ENCODE results near the gene LSM12.

Gene LSM12

DNA sequence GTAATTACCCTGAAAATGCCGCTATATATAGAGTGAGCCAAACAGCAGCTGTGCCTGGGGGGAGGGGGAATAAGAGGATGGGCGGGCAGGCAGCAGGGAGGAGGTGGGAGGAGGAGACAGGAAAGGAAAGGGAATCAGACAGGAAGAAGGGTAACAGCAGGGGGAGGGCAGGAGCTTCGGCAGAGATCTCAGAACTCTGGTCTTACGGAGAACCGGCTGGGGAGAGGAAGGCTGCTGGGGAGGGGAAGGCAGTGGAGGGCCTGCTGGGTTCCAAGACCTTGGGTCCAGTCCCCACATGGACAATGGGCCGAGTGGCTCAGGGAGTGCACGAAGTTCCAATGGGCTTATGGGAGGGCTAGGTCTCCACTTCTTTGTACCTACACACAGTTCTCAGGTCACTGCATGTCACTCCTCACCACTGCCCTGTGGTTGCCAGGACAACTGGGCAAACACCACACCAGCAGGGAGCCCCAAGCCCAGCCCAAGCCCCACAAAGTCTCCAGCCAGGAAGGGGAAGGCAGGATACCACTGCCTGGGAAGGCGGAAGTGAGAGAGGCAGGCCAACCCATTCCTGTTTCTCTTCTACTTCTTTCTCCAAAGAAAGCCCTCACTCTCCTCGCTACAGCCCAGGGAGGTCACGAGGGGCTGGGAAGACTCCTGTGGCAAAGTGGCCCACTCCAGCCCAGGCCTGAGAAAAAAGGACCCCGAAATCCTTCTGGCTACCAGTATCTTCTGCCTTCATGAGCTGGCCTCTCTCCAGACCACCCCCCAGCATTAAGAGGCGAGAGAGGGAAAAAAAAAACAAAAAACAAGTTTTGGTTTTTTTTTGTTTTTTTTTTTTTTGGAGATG is 29.4 kb upstream of the LSM12 start:
- no peak for DNase-seq

- DNase-seq, result no peak
Observed at GRCh38 chr17:44095388-44095646, 28.8 kb upstream of the LSM12 start.

DNA sequence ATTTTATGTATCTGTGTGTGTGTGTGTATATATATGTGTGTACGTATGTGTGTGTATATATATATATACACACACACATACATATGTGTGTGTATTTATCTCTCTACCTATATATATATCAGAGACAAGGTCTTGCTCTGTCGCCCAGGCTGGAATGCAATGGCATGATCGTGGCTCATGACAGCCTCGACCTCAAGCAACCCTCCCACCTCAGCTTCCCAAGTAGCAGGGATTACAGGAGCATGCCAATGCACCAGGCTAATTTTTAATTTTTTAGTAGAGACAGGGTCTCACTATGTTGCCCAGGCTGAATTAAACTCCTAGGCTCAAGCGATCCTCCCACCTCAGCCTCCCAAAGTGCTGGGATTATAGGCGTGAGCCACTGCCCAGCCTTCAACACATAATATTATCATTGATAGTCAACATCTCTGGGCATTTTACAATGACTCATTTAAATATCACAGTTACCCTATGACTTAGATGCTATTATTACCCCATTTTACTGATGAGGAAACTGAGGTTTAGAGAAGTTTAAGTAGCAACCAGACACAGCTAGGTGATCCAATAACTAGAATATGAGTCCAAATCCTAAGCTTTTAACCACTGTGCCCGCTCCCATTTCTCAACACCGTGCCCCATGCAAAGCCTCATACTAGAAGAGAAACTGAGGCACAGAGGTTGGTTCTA is 28.4 kb upstream of the LSM12 start:
- DNase-seq, result no peak

DNA sequence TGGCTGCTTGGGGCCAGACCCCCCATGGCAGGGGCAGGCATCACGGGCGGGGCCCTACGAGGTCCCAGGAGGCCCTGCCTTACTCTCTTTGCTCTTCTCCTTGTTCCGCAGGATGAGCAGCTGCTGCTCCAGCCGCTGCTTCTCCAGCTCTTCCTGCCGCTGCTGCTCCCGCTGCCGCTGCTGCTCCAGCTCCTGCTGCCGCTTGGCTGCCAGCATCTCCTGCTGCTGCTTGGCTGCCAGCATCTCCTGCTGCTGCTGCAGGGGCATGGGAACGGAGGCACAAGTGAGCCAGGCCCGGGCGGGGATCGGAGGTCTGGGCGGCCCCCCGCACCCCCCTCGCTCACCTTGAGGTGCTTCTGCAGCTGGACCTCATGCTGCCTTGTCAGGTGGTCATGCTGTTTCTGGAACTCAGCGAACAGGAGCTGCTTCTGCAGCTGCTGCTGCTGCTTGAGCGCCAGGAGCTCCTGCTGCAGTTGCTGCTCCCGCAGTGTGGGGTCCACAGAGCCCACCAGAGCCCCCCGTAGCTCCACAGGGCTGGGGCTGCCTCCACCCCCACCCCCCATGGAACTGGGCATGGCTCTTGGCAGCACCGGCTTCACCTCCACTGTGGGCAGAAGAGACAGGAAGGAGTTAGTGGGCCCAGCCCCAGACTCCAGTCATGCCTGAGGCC is 26.9 kb upstream of the LSM12 start:
- no peak for DNase-seq

DNA sequence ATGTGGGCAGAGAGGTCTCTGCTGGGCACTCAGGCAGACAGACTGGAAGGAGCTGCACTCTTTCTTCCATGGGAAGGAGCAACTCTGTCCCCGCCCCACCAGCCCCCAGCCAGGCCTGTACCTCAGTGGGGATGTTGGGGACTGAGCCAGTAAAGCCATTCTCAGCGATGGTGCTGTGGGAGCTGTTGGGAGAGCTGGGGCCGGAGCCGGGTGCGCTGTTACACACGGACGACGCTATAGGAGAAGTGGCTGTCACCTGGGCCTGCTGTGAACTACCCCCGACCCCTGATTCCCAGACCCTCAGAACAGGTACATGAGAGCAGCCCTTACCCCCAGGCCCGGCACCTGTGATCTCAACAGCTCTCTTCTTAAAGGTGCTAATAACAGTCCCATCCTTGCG is 25.6 kb upstream of the LSM12 start:
- no peak for DNase-seq

DNA sequence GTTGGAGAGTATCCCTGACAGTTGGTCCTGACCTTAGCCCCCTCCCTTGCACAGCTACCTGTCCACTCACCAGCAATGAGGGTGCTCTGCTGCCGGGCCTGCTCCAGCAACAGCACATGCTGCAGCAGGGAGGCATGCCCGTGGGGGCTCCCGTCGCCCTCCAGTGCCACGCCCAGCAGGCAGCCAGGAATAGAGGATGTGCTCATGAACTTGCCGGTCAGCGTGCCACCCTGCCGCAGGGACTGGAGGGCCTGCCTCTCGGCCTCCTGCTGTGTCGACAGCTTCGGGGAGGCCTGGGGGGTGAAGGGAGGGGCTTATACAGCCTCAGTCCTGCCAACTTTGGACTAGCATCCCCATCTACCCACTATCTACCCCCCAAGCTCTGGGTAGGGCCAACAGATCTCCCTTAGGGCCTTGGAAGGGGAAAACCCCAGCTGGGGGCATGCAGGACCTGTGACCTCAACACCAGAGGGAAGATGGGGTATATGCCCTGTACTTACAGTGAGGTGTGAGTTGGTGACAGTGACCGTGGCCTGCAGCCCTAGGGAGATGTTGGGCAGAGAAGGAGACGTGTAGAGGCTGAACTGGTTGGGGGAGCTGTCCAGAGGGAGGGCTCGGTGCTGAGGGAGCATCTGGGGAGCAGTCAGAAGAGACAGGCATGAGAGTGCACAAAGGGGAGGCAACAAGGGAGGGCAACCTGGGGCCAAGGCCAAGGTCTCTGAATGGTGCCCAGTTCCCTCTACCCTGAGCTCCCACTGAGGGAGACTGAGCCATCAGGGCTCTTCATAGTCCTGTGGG is 24.9 kb upstream of the LSM12 start:
- DNase-seq, result no peak

- DNase-seq, result no peak
Observed at GRCh38 chr17:44088254-44088653, 21.8 kb upstream of the LSM12 start.

DNA sequence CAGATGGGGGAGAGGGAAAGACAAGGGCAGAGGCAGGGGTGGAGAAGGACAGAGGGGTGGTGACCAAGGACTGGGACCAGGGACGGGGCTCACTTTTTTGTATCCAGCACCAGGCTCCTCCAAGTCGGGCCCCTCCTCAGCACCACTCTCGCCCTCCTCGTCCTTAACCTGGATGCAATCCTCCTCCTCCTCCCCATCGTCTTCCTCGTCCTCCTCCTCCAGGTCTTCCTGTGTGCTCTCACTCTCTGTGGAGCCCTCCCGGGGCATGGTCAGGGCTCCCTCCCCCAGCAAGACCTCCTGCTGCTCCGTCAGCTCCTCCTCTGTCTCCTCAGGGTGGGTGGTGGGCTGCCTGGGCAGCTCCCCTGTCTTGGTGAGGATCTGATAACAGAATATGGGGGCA is 20.8 kb upstream of the LSM12 start:
- DNase-seq, result no peak

GRCh38 chr17:44086364-44087311 is 20.2 kb upstream of the LSM12 start:
- DNase-seq, result peak; percentile 69

- no peak for DNase-seq
Observed at GRCh38 chr17:44085908-44086307, 19.4 kb upstream of the LSM12 start.

- no peak for DNase-seq
Observed at GRCh38 chr17:44084921-44085320, 18.4 kb upstream of the LSM12 start.

- peak; percentile 59 for DNase-seq
Observed at GRCh38 chr17:44084131-44084538, 17.7 kb upstream of the LSM12 start.

DNA sequence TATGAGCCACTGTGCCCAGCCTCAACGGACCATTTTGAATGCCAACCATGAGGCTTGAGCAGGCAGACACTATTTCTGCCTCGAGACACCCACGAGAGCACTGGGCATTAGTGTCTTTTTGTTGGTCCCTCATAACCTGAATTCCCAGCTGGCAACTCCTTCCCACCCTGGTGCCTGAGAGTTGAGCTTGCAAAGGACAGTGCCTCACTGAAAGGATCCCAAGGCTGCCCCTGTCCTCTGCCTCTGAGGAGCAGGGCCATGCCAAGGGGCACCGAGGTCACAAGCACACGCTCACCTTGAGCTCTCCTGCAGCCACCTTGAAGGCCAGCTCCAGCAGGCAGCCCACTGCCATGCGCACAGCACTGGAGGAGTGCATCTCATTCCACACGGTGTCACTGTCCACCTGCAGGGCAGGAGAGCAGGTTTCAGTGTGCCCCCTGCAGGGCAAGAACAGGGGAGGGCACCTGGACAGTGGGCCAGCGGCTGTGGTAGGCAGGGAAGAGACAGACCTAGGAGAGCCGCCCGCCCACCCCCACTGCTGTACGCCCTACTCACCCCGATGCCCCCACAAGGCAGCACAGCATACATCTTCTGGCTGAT is 16.9 kb upstream of the LSM12 start:
- no peak for DNase-seq

- no peak for DNase-seq
Observed at GRCh38 chr17:44082256-44082927, 15.9 kb upstream of the LSM12 start.

GRCh38 chr17:44081681-44082080 is 15.2 kb upstream of the LSM12 start:
- DNase-seq, result no peak

DNA sequence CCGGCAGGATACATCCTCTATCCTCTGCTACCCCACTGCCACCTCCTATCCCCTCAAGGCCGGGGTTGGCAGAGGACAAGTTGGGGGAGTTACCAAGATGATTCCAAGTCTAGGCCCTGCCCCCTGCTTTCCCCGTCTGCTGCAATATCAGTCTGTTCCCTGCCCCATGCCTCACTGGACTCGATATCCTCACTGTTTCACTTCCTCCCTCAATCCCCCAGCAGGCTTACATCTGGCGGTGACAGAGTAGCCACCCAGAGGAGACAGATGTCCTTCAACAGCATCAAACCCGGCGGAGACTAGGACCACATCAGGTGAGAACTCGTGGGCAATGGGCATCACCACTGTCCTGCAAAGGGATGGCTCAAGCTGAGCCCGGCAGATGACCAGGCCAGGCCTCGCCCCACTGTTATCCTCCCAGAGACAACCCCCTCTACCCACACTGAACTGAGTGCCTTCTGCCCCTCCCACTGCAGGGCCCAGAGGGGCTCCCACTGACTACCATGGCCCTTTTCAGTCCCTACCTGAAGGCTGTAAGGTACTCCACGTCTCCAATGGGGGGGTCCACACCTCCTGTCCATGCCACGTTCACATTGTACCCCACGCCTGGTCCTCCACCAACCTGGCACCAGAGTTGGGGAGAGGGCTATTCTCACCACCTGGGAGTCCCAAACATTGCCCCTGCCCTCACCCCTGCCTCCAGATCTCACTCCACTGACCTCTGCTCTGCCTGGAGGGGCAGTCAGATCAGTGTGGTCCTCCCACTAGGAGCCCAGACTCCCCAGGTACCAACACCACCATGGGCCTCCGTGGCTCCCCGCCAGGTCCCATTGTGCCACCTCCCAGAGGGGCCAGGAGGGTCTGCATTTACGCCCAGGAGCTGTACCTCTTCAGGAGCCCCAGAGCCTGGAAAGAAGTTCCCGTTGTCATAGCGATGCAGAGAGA is 13.7 kb upstream of the LSM12 start:
- DNase-seq, result no peak

GRCh38 chr17:44078412-44078811 is 11.9 kb upstream of the LSM12 start:
- DNase-seq, result no peak

GRCh38 chr17:44077595-44077909 is 11.1 kb upstream of the LSM12 start:
- no peak for DNase-seq

GRCh38 chr17:44076716-44077594 is 10.5 kb upstream of the LSM12 start:
- DNase-seq, result no peak
